ENCODE data around the gene C11orf71.

Gene C11orf71

DNA sequence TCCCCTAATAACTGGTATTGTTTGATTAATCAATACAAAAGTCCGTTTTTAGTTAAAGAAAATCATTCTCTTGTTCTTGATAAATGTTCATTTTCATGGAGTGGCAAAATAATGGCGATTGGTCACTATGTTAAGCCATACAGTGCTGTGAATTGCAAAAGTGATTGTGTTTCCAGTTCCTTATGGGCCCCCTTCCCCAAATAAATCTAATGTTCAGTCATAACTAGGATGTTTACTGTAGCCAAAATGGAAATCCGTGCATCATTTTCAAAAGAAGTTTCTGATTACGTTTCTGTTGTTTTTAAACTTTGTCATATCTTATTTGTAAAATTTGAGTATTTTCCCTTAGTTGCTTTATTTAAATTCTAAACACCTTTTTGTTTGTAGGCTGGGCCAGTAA, 1.0 kb upstream of the C11orf71 start:
- H3K27ac ChIP-seq (ENCODE audit: low read depth, low read length), result peak overlapping the region; percentile 75
- no peak for TF ChIP-seq EZH2phosphoT487 (conservative IDR thresholded peaks at IDR 0.05; ENCODE audit: low read length)
- TF ChIP-seq, protein P1, sequence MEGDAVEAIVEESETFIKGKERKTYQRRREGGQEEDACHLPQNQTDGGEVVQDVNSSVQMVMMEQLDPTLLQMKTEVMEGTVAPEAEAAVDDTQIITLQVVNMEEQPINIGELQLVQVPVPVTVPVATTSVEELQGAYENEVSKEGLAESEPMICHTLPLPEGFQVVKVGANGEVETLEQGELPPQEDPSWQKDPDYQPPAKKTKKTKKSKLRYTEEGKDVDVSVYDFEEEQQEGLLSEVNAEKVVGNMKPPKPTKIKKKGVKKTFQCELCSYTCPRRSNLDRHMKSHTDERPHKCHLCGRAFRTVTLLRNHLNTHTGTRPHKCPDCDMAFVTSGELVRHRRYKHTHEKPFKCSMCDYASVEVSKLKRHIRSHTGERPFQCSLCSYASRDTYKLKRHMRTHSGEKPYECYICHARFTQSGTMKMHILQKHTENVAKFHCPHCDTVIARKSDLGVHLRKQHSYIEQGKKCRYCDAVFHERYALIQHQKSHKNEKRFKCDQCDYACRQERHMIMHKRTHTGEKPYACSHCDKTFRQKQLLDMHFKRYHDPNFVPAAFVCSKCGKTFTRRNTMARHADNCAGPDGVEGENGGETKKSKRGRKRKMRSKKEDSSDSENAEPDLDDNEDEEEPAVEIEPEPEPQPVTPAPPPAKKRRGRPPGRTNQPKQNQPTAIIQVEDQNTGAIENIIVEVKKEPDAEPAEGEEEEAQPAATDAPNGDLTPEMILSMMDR (IDR thresholded peaks at IDR 0.05; ENCODE audit: insufficient read depth, low read length, poor library complexity, severe bottlenecking), result no peak

DNA sequence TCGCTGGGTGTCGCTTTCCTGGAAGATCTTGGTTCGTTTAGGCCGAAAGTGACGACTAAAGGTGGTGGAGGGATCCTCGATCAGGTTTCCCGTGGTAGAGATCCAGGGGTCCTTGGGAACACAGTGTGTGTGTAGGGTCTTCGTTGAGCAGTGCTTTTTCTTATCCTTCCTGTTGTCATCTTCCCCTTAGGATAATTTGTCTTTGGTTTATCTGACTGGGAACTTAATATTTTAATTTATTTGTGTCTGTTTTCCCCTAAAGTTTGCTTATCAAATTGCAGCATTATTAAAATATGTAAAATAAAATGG, 558 bp upstream of the C11orf71 start:
- Histone ChIP-seq H3F3A (ENCODE audit: insufficient read depth) (peaks cover 2% of the 10 kb centered on the region; the same call in 1 of the 2 replicates), H2AFZ (ENCODE audit: low read depth, low read length, severe bottlenecking) (peak overlapping the region; percentile 78), H3K79me2 (ENCODE audit: insufficient read depth, low read length) (peaks cover 65% of the 10 kb centered on the region), H3K9ac (ENCODE audit: low read length) (peak overlapping the region; percentile 88), H3K9me3 (ENCODE audit: insufficient read depth, low read length) (no peaks in the 10 kb centered on the region), H3K4me3 (ENCODE audit: insufficient read depth, low read length, poor library complexity, severe bottlenecking) (peak overlapping the region; percentile 84), H3K27me3 (ENCODE audit: low read length) (no peaks in the 10 kb centered on the region), H3K4me2 (ENCODE audit: low read depth, low read length, poor library complexity, severe bottlenecking) (peak overlapping the region; percentile 80), H3K27ac (ENCODE audit: low read depth, low read length) (peak overlapping the region; percentile 75), H3K36me3 (ENCODE audit: low read length) (peaks cover 28% of the 10 kb centered on the region; the same call in 1 of the 2 replicates), H4K20me1 (ENCODE audit: low read depth, low read length) (no peaks in the 10 kb centered on the region), H3K9me2 (replicated peaks; ENCODE audit: insufficient read depth, low read length) (no peaks in the 10 kb centered on the region)
- TF ChIP-seq, protein P1 (IDR thresholded peaks at IDR 0.05; ENCODE audit: insufficient read depth, low read length, poor library complexity, severe bottlenecking), result peak; percentile 29
- TF ChIP-seq EZH2phosphoT487 (conservative IDR thresholded peaks at IDR 0.05; ENCODE audit: low read length), result no peak

More for the DNA sequence above, 1.0 kb upstream of the C11orf71 start:
- Histone ChIP-seq H3K4me2 (ENCODE audit: low read depth, low read length, poor library complexity, severe bottlenecking) (peak overlapping the region; percentile 80), H3K27me3 (ENCODE audit: low read length) (no peaks in the 10 kb centered on the region), H3K9me2 (replicated peaks; ENCODE audit: insufficient read depth, low read length) (no peaks in the 10 kb centered on the region), H3K9ac (ENCODE audit: low read length) (peak overlapping the region; percentile 88), H3K9me3 (ENCODE audit: insufficient read depth, low read length) (no peaks in the 10 kb centered on the region), H4K20me1 (ENCODE audit: low read depth, low read length) (no peaks in the 10 kb centered on the region), H3K4me3 (ENCODE audit: insufficient read depth, low read length, poor library complexity, severe bottlenecking) (peak overlapping the region; percentile 84), H3F3A (ENCODE audit: insufficient read depth) (peaks cover 2% of the 10 kb centered on the region; the same call in 1 of the 2 replicates), H3K79me2 (ENCODE audit: insufficient read depth, low read length) (peaks cover 65% of the 10 kb centered on the region), H3K36me3 (ENCODE audit: low read length) (peaks cover 33% of the 10 kb centered on the region; the same call in 1 of the 2 replicates), H2AFZ (ENCODE audit: low read depth, low read length, severe bottlenecking) (no peak overlapping the region)

DNA sequence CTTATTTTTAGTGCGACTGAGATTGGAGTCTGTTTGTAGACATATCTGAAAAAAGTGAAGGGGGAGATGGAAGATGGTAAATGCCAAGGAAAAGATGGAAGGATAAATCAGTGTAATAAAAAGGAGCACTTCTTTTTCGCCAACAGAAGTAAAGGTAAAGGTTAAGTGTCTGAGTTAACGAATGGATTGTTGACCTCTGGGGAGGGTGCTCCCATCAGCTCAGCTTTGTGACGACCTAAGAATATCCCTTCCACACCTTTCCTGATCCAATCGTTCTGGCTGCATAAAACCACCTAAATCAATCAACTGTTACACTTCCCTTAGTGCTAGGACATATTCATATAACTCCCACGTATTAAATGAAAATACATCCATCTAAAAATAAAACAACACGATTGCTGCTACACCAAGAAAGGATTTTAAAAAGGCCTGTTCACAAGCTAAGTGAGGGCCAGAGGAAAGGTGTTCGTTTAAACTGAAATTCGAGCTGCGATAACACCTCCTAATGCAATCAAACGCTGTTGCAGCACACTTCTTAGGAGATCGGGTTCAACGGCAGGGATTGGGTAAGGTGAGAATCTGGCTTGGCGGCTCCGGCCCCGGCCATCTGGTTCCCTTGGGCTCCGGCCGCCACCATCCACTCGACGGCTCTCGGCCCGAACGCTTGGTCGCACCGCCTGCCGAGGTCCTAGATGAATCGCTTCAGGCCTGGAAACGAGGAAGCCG, 658 bp downstream of the C11orf71 start:
- Histone ChIP-seq H3K4me3 (ENCODE audit: insufficient read depth, low read length, poor library complexity, severe bottlenecking) (peak overlapping the region; percentile 84), H3K27me3 (ENCODE audit: low read length) (no peaks in the 10 kb centered on the region), H3K79me2 (ENCODE audit: insufficient read depth, low read length) (peaks cover 55% of the 10 kb centered on the region), H3K9me3 (ENCODE audit: insufficient read depth, low read length) (no peaks in the 10 kb centered on the region), H3K4me2 (ENCODE audit: low read depth, low read length, poor library complexity, severe bottlenecking) (peak overlapping the region; percentile 91), H3F3A (ENCODE audit: insufficient read depth) (peaks cover 2% of the 10 kb centered on the region; the same call in 1 of the 2 replicates), H3K27ac (ENCODE audit: low read depth, low read length) (peak overlapping the region; percentile 75), H4K20me1 (ENCODE audit: low read depth, low read length) (no peaks in the 10 kb centered on the region), H3K9me2 (replicated peaks; ENCODE audit: insufficient read depth, low read length) (no peaks in the 10 kb centered on the region), H2AFZ (ENCODE audit: low read depth, low read length, severe bottlenecking) (peak overlapping the region; percentile 34), H3K36me3 (ENCODE audit: low read length) (peaks cover 17% of the 10 kb centered on the region; the same call in 1 of the 2 replicates), H3K9ac (ENCODE audit: low read length) (peak overlapping the region; percentile 88)
- TF ChIP-seq, protein P1 (IDR thresholded peaks at IDR 0.05; ENCODE audit: insufficient read depth, low read length, poor library complexity, severe bottlenecking), result no peak
- TF ChIP-seq EZH2phosphoT487 (conservative IDR thresholded peaks at IDR 0.05; ENCODE audit: low read length), result no peak
